ENCODE data around the gene RPTOR. TPM values are rescaled to one million over a fixed set of nuclear protein-coding genes. Genes with fewer than 3 reads are reported as not detected.

RPTOR gene
- total RNA-seq, 4 donors from 2014 or later = 19.0 to 48.3 (median 27.3) TPM

DNA sequence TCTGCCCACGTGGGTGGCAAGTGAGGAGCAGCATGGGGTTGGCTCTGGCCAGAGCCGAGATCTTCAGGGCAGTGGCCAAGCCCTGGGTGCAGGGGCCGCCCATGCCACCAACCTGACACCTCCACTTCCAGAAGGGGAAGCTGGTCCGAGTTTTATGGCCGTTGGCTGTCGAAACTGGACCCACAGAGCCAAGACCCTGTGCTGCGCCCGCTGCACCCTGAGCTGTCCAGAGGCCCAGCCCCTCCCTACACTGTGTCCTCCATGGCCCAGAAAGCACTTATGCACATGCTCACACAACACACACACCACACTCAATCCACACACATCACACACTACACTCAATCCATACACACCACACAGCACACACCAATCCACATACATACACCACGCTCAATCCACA is 33.9 kb upstream of the RPTOR start:
- no peaks in the 10 kb centered on the region for H3K4me1 ChIP-seq
- H3K4me3 ChIP-seq = no peak overlapping the region
- H3K36me3 ChIP-seq = no peaks in the 10 kb centered on the region
- TF ChIP-seq POLR2A (IDR thresholded peaks at IDR 0.05) = no peak
- TF ChIP-seq, protein P1, sequence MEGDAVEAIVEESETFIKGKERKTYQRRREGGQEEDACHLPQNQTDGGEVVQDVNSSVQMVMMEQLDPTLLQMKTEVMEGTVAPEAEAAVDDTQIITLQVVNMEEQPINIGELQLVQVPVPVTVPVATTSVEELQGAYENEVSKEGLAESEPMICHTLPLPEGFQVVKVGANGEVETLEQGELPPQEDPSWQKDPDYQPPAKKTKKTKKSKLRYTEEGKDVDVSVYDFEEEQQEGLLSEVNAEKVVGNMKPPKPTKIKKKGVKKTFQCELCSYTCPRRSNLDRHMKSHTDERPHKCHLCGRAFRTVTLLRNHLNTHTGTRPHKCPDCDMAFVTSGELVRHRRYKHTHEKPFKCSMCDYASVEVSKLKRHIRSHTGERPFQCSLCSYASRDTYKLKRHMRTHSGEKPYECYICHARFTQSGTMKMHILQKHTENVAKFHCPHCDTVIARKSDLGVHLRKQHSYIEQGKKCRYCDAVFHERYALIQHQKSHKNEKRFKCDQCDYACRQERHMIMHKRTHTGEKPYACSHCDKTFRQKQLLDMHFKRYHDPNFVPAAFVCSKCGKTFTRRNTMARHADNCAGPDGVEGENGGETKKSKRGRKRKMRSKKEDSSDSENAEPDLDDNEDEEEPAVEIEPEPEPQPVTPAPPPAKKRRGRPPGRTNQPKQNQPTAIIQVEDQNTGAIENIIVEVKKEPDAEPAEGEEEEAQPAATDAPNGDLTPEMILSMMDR (IDR thresholded peaks at IDR 0.05) = no peak
- H3K9me3 ChIP-seq = no peaks in the 10 kb centered on the region
- H3K27ac ChIP-seq = no peak overlapping the region
- H3K27me3 ChIP-seq = no peaks in the 10 kb centered on the region
- intact Hi-C loops (cut with DNase I; ENCODE audit: low total_unique reads) = no loop called here
- DNase-seq = no peak

DNA sequence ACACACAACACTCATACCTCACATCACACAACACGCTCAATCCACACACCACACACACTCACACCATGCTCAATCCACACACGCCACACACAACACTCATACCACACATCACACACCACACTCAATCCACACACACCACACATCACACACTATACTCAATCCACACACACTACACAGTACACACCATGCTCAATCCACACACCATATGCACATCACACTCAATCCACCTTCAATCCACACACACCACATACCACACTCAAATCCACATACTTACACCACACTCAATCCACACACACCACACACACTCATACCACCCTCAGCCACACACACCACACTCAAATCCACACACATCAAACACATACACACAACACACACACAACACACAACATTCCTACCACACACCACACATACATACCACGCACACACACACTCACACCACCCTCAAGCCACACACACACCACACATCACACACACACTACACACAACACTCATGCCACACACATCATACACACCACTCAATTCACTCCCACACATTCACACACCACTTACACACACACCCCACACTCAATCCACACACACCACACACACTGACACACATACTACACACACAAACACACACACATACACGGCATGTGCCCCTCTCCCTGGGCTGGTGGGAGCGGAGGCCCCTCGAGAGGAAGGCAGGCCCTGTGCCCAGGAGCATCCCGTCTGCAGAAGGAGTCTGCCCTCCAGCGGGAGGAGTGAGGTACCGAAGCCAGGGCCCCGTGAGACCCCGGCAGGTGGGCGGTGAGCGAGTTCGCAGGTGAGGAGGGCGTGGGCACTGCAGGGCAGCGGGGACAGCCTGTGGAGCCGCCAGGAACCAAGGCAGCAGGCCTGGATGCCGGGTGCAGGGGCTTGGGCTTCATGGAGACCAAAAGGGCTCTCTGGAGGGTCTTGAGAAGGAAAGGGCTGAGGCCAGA is 33.1 kb upstream of the RPTOR start:
- Histone ChIP-seq H3K9me3 (no peaks in the 10 kb centered on the region), H3K36me3 (no peaks in the 10 kb centered on the region), H3K4me1 (no peaks in the 10 kb centered on the region), H3K27me3 (no peaks in the 10 kb centered on the region), H3K27ac (no peak overlapping the region), H3K4me3 (no peak overlapping the region)
- intact Hi-C loops (cut with DNase I; ENCODE audit: low total_unique reads) = no loop called here
- TF ChIP-seq POLR2A (IDR thresholded peaks at IDR 0.05) = no peak
- TF ChIP-seq, protein P1 (IDR thresholded peaks at IDR 0.05) = no peak
- DNase-seq = no peak

DNA sequence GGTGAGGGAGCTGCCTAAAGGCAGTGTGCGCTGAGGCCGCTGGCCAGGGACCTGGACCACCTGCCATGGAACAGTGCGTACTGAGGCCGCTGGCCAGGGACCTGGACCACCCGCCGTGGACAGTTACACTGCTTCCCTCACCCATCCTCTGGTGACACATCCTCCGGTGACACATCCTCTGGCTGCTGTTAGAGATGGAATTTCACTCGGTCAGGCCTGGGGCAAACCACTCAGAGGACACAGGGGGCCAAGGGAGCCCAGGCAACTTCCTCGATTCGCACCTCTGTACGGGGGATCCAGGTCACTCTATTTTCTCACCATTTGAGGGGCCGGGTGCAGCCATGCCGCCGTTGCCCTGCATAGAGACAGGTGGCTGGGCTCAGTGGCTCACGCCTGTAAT is 32.4 kb upstream of the RPTOR start:
- TF ChIP-seq, protein P1 (IDR thresholded peaks at IDR 0.05) = no peak
- TF ChIP-seq POLR2A (IDR thresholded peaks at IDR 0.05) = no peak
- H3K27me3 ChIP-seq = no peaks in the 10 kb centered on the region
- intact Hi-C loops (cut with DNase I; ENCODE audit: low total_unique reads) = no loop called here
- no peak for DNase-seq
- no peaks in the 10 kb centered on the region for H3K36me3 ChIP-seq
- H3K9me3 ChIP-seq = no peaks in the 10 kb centered on the region
- H3K4me1 ChIP-seq = no peaks in the 10 kb centered on the region
- H3K4me3 ChIP-seq = no peak overlapping the region
- no peak overlapping the region for H3K27ac ChIP-seq

DNA sequence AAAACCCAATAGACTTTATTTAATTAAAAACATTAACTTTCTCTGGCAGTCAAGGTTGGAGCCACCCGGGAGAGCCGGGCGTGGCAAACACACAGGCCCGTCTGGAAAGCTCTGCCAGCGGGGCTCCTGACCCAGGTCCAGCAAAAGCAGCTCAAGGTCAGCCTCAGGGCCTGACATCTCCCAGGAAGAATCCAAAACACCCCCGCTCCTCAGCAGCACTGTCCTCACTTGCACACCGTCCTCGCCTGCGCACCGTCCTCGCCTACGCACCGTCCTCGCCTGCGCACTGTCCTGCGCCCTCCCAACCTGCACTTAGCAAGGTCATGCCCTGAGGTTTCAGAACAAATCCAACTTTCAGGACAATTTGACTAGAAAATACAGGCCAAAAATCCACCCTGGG is 31.4 kb upstream of the RPTOR start:
- no peak overlapping the region for H3K4me3 ChIP-seq
- intact Hi-C loops (cut with DNase I; ENCODE audit: low total_unique reads) = no loop called here
- TF ChIP-seq, protein P1 (IDR thresholded peaks at IDR 0.05) = no peak
- TF ChIP-seq POLR2A (IDR thresholded peaks at IDR 0.05) = no peak
- H3K27ac ChIP-seq = no peak overlapping the region
- no peaks in the 10 kb centered on the region for H3K27me3 ChIP-seq
- DNase-seq = no peak
- H3K9me3 ChIP-seq = no peaks in the 10 kb centered on the region
- no peaks in the 10 kb centered on the region for H3K4me1 ChIP-seq
- no peaks in the 10 kb centered on the region for H3K36me3 ChIP-seq

DNA sequence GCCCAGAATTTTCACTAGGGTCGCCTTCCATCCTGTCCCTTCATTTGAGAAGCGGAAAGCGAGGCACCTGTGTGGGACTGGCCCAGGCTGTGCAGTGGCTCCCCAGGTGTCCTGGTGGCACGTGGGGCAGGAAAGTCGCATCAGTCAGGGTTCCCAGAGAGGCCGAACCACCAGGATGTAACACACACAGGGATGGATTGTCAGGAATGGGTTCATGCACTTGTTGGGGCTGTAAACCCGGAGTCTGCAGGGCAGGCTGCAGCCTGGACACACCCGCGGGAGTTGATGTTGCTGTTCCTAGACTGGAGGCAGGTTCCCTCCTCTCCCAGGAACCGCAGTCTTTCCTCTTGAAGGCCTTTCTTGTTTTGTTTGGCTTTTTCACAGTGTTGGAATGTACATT is 30.7 kb upstream of the RPTOR start:
- Histone ChIP-seq H3K36me3 (no peaks in the 10 kb centered on the region), H3K4me3 (no peak overlapping the region), H3K27ac (no peak overlapping the region), H3K4me1 (no peaks in the 10 kb centered on the region), H3K9me3 (no peaks in the 10 kb centered on the region), H3K27me3 (no peaks in the 10 kb centered on the region)
- TF ChIP-seq POLR2A (IDR thresholded peaks at IDR 0.05) = no peak
- TF ChIP-seq, protein P1 (IDR thresholded peaks at IDR 0.05) = no peak
- no peak for DNase-seq
- intact Hi-C loops (cut with DNase I; ENCODE audit: low total_unique reads) = no loop called here
